PC-9 (cell line): ENCODE data around the gene HSPBAP1.

ENCODE experiments used
- CTCF ChIP-seq: fragments of 200-600 bp; sonication (generic); conservative IDR thresholded peaks from 2 replicates; pipeline ENCODE4 v1.6.1; 2017; ENCODE audit warnings: mixed run types, antibody characterized with exemption, mild to moderate bottlenecking, moderate library complexity
- EZH2 ChIP-seq: fragments of 200-600 bp; sonication (generic); IDR thresholded peaks from 2 replicates; pipeline ENCODE4 v1.8.0; 2017; ENCODE audit warnings: antibody characterized with exemption, low read depth

GRCh38 chr3:122743581-122744120 lies 50.0 kb downstream of the HSPBAP1 start:
- TF ChIP-seq CTCF, result no peak
- TF ChIP-seq EZH2, result no peak
